ENCODE measurements around the gene GFOD1.

The GFOD1 gene

GRCh38 chr6:13451181-13451895 lies 36.1 kb downstream of the GFOD1 start:
- no peak for TF ChIP-seq CTCF (IDR thresholded peaks at IDR 0.05)
- peak; percentile 63 for DNase-seq (ENCODE audit: low spot score)
- no peak overlapping the region for H3K4me3 ChIP-seq
- peak overlapping the region; percentile 15 to 60 for H3K27ac ChIP-seq

- DNase-seq (ENCODE audit: low spot score) = peak; percentile 31
- Histone ChIP-seq H3K27ac (peak overlapping the region; percentile 15 to 60), H3K4me3 (no peak overlapping the region)
- TF ChIP-seq CTCF (IDR thresholded peaks at IDR 0.05) = no peak
These were observed 36.8 kb downstream of the GFOD1 start for GRCh38 chr6:13450628-13451027.

GRCh38 chr6:13447949-13448724 lies 39.3 kb downstream of the GFOD1 start:
- no peak for TF ChIP-seq CTCF (IDR thresholded peaks at IDR 0.05)
- DNase-seq (ENCODE audit: low spot score) = peak; percentile 66
- Histone ChIP-seq H3K4me3 (peak overlapping the region; percentile 5), H3K27ac (peak overlapping the region in 1 of 2 donors; percentile 72)

- H3K27ac ChIP-seq = peak overlapping the region; percentile 55 to 65
These were observed 41.0 kb downstream of the GFOD1 start for GRCh38 chr6:13446381-13446780.

GRCh38 chr6:13445744-13446115 lies 41.7 kb downstream of the GFOD1 start:
- DNase-seq (ENCODE audit: low spot score) = peak; percentile 19
- Histone ChIP-seq H3K4me3 (no peak overlapping the region), H3K27ac (peak overlapping the region; percentile 55 to 65)
- TF ChIP-seq CTCF (IDR thresholded peaks at IDR 0.05) = no peak

More at GRCh38 chr6:13446381-13446780, 41.0 kb downstream of the GFOD1 start:
- TF ChIP-seq CTCF (IDR thresholded peaks at IDR 0.05) = no peak
- DNase-seq (ENCODE audit: low spot score) = peak; percentile 64
- H3K4me3 ChIP-seq = no peak overlapping the region

- Histone ChIP-seq H3K27ac (peak overlapping the region; percentile 55 to 65), H3K4me3 (peak overlapping the region; percentile 18)
- TF ChIP-seq CTCF (IDR thresholded peaks at IDR 0.05) = no peak
- DNase-seq (ENCODE audit: low spot score) = peak; percentile 56
These were observed 42.2 kb downstream of the GFOD1 start for GRCh38 chr6:13445005-13445743.
